ENCODE results near the gene GRIK3.

Gene GRIK3

GRCh38 chr1:36784147-36784859 lies 250.0 kb downstream of the GRIK3 start:
- no peak overlapping the region for H3K4me3 ChIP-seq (ENCODE audit: low read depth, low read length)
- CTCF ChIA-PET, result no interaction called here
- no peak for DNase-seq (ENCODE audit: low read depth, low spot score)
- POLR2A ChIA-PET, result no interaction called here
- no peak for TF ChIP-seq CTCF (IDR thresholded peaks at IDR 0.05; ENCODE audit: insufficient read depth, low read length, missing control alignments)

- TF ChIP-seq CTCF (IDR thresholded peaks at IDR 0.05; ENCODE audit: insufficient read depth, low read length, missing control alignments), result no peak
- CTCF ChIA-PET, result interaction anchor here (1.0 kb wide), 1 partner anchor 230 kb away, joined by 3 read pairs; no protein-coding TSS in a partner anchor
These were observed 250.8 kb downstream of the GRIK3 start for GRCh38 chr1:36783475-36783874.

GRCh38 chr1:36782785-36783184 lies 251.5 kb downstream of the GRIK3 start:
- DNase-seq (ENCODE audit: low read depth, low spot score), result no peak
- ChIA-PET POLR2A (no interaction called here), CTCF (interaction anchor here (1.0 kb wide), 1 partner anchor 230 kb away, joined by 3 read pairs; no protein-coding TSS in a partner anchor)
- H3K4me3 ChIP-seq (ENCODE audit: low read depth, low read length), result no peak overlapping the region
- TF ChIP-seq CTCF (IDR thresholded peaks at IDR 0.05; ENCODE audit: insufficient read depth, low read length, missing control alignments), result no peak

More at GRCh38 chr1:36783475-36783874, 250.8 kb downstream of the GRIK3 start:
- H3K4me3 ChIP-seq (ENCODE audit: low read depth, low read length), result no peak overlapping the region
- DNase-seq (ENCODE audit: low read depth, low spot score), result no peak
- POLR2A ChIA-PET, result no interaction called here

- ChIA-PET POLR2A (no interaction called here), CTCF (no interaction called here)
- DNase-seq (ENCODE audit: low read depth, low spot score), result no peak
- TF ChIP-seq CTCF (IDR thresholded peaks at IDR 0.05; ENCODE audit: insufficient read depth, low read length, missing control alignments), result no peak
- H3K4me3 ChIP-seq (ENCODE audit: low read depth, low read length), result no peak overlapping the region
These were observed 252.2 kb downstream of the GRIK3 start for GRCh38 chr1:36782085-36782484.

GRCh38 chr1:36781098-36781497 lies 253.2 kb downstream of the GRIK3 start:
- ChIA-PET POLR2A (no interaction called here), CTCF (no interaction called here)
- TF ChIP-seq CTCF (IDR thresholded peaks at IDR 0.05; ENCODE audit: insufficient read depth, low read length, missing control alignments), result no peak
- H3K4me3 ChIP-seq (ENCODE audit: low read depth, low read length), result no peak overlapping the region
- DNase-seq (ENCODE audit: low read depth, low spot score), result no peak

GRCh38 chr1:36778740-36779139 lies 255.6 kb downstream of the GRIK3 start:
- ChIA-PET CTCF (no interaction called here), POLR2A (no interaction called here)
- TF ChIP-seq CTCF (IDR thresholded peaks at IDR 0.05; ENCODE audit: insufficient read depth, low read length, missing control alignments), result no peak
- H3K4me3 ChIP-seq (ENCODE audit: low read depth, low read length), result no peak overlapping the region
- DNase-seq (ENCODE audit: low read depth, low spot score), result no peak
